ENCODE measurements around the gene NXF3.
A peak's percentile ranks its signal among the peaks of the same experiment; 100 is the strongest.

NXF3 gene

DNA sequence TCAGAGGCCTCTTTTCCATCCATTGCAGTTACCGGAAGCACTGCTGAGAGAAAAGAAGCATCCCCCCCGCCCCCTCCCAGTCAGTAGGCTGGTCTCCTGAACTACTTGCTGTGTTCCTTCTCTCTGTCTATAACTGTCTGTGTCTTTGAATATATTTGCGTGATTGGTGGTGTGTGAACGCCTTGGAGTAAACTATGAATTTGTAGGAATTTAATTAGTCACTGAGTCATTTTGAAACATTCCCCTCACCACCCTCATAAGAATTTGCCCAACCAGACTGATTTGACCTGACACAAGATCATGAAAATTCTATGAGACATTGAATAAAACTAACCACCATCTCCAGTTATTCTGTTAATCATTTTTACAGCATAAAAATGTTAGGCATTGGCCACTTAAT lies 6.7 kb upstream of the NXF3 start:
- Histone ChIP-seq H3K9ac (ENCODE audit: low read depth, low read length, poor library complexity) (no peak overlapping the region), H4K8ac (ENCODE audit: low read depth, low read length) (no peak overlapping the region), H2BK12ac (ENCODE audit: low read length) (no peak overlapping the region), H3K27me3 (ENCODE audit: control insufficient read depth in 3 of 3, insufficient read depth in 3 of 3, low read depth in 1 of 3, low read length in 3 of 3) (no peaks in the 10 kb centered on the region), H3K23ac (ENCODE audit: low read depth, low read length, poor library complexity) (no peak overlapping the region), H2BK15ac (ENCODE audit: low read length) (no peak overlapping the region), H3K14ac (ENCODE audit: low read length) (no peak overlapping the region), H3K4me1 (ENCODE audit: control insufficient read depth in 2 of 2, insufficient read depth in 1 of 2, low read depth in 1 of 2, low read length in 2 of 2) (no peaks in the 10 kb centered on the region), H2AK5ac (ENCODE audit: low read depth, low read length) (no peak overlapping the region), H4K91ac (ENCODE audit: low read depth, low read length, poor library complexity) (no peak overlapping the region), H2BK5ac (ENCODE audit: low read length) (no peak overlapping the region), H3K36me3 (replicated peaks in 1 of 2; ENCODE audit: control insufficient read depth in 2 of 2, insufficient read depth in 2 of 2, low read length in 2 of 2) (no peaks in the 10 kb centered on the region), H3K18ac (ENCODE audit: low read length) (no peak overlapping the region), H2BK120ac (ENCODE audit: low read depth, low read length) (no peak overlapping the region), H3K4ac (ENCODE audit: low read length) (no peak overlapping the region), H3K79me1 (ENCODE audit: low read depth, low read length) (no peaks in the 10 kb centered on the region), H3K4me2 (ENCODE audit: insufficient read depth, low read length, poor library complexity, severe bottlenecking) (no peak overlapping the region), H2AFZ (ENCODE audit: low read length) (no peak overlapping the region), H3K9me3 (replicated peaks in 1 of 2; ENCODE audit: control insufficient read depth in 2 of 2, insufficient read depth in 1 of 2, low read depth in 1 of 2, low read length in 2 of 2) (no peaks in the 10 kb centered on the region), H3K4me3 (ENCODE audit: low read length in 2 of 2) (no peak overlapping the region), H3K27ac (replicated peaks; ENCODE audit: low read length) (no peak overlapping the region)
- DNase-seq (ENCODE audit: low spot score) = no peak
- no CpG with 5 or more reads among the region's 4 CpGs for WGBS, 2 donors (ENCODE audit: extremely low coverage in 2 of 2, insufficient read length in 2 of 2, insufficient replicate concordance in 1 of 2)

DNA sequence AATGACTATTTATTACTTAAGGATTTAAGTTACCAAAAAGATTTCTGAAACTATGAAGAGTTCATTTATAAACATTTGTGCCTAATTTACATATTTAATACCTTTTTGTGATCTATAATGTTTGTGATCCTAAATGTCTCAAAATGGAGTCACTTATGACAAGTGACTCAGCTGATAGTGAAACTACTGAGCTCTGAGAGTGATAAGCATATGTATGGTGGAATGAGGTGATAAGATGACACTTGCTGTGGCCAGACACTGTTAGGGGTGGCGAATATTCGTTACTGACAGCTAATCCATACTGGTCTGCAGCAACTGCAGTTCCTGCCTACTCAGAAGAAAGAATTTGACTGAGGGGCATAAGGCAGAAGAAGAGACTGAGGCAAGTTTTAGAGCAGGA lies 5.5 kb upstream of the NXF3 start:
- Histone ChIP-seq H2AK5ac (ENCODE audit: low read depth, low read length) (no peak overlapping the region), H3K9me3 (replicated peaks in 1 of 2; ENCODE audit: control insufficient read depth in 2 of 2, insufficient read depth in 1 of 2, low read depth in 1 of 2, low read length in 2 of 2) (no peaks in the 10 kb centered on the region), H2BK15ac (ENCODE audit: low read length) (no peak overlapping the region), H2BK12ac (ENCODE audit: low read length) (no peak overlapping the region), H3K4me3 (ENCODE audit: low read length in 2 of 2) (no peak overlapping the region), H4K8ac (ENCODE audit: low read depth, low read length) (no peak overlapping the region), H3K27ac (replicated peaks; ENCODE audit: low read length) (no peak overlapping the region), H3K14ac (ENCODE audit: low read length) (no peak overlapping the region), H3K4me2 (ENCODE audit: insufficient read depth, low read length, poor library complexity, severe bottlenecking) (no peak overlapping the region), H3K27me3 (ENCODE audit: control insufficient read depth in 3 of 3, insufficient read depth in 3 of 3, low read depth in 1 of 3, low read length in 3 of 3) (no peaks in the 10 kb centered on the region), H3K36me3 (replicated peaks in 1 of 2; ENCODE audit: control insufficient read depth in 2 of 2, insufficient read depth in 2 of 2, low read length in 2 of 2) (no peaks in the 10 kb centered on the region), H3K18ac (ENCODE audit: low read length) (no peak overlapping the region), H2BK120ac (ENCODE audit: low read depth, low read length) (no peak overlapping the region), H3K4me1 (ENCODE audit: control insufficient read depth in 2 of 2, insufficient read depth in 1 of 2, low read depth in 1 of 2, low read length in 2 of 2) (no peaks in the 10 kb centered on the region), H4K91ac (ENCODE audit: low read depth, low read length, poor library complexity) (no peak overlapping the region), H3K79me1 (ENCODE audit: low read depth, low read length) (no peaks in the 10 kb centered on the region), H3K9ac (ENCODE audit: low read depth, low read length, poor library complexity) (no peak overlapping the region), H2AFZ (ENCODE audit: low read length) (no peak overlapping the region), H3K4ac (ENCODE audit: low read length) (no peak overlapping the region), H2BK5ac (ENCODE audit: low read length) (no peak overlapping the region), H3K23ac (ENCODE audit: low read depth, low read length, poor library complexity) (no peak overlapping the region)
- no CpG with 5 or more reads among the region's 2 CpGs for WGBS, 2 donors (ENCODE audit: extremely low coverage in 2 of 2, insufficient read length in 2 of 2, insufficient replicate concordance in 1 of 2)
- no peak for DNase-seq (ENCODE audit: low spot score)

DNA sequence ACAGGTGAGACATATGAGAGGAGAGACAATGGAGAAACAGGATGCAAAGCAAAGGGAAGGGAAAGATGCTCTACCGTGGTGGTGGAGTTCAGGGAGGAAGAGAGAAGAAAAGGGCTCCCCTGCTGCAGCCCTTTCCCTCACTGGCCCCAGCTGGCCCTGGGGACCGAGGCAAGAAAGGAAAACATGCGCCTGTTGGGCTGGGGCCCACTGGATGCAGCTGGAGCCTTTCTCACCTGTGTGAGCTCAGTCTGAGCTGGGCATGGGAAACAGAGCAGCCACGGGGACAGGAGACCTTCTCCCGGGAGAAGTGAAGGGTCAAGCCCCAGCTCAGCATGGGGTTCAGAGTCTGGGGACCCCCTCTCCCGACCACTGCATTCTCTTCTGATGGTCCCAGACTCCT lies 11.9 kb downstream of the NXF3 start:
- H2AFZ ChIP-seq (ENCODE audit: low read length) = no peak overlapping the region
- H3K4me1 ChIP-seq (ENCODE audit: control insufficient read depth in 2 of 2, insufficient read depth in 1 of 2, low read depth in 1 of 2, low read length in 2 of 2) = no peaks in the 10 kb centered on the region
- H3K9ac ChIP-seq (ENCODE audit: low read depth, low read length, poor library complexity) = no peak overlapping the region
- no peak for DNase-seq (ENCODE audit: low spot score)
- no peak overlapping the region for H4K91ac ChIP-seq (ENCODE audit: low read depth, low read length, poor library complexity)
- no peak overlapping the region for H3K4me2 ChIP-seq (ENCODE audit: insufficient read depth, low read length, poor library complexity, severe bottlenecking)
- no peak overlapping the region for H4K8ac ChIP-seq (ENCODE audit: low read depth, low read length)
- no peak overlapping the region for H3K14ac ChIP-seq (ENCODE audit: low read length)
- no peak overlapping the region for H2BK15ac ChIP-seq (ENCODE audit: low read length)
- H2BK12ac ChIP-seq (ENCODE audit: low read length) = no peak overlapping the region
- H3K27me3 ChIP-seq (ENCODE audit: control insufficient read depth in 3 of 3, insufficient read depth in 3 of 3, low read depth in 1 of 3, low read length in 3 of 3) = peaks cover 0 to 21% (median 0%) of the 10 kb centered on the region in 3 experiments
- H3K36me3 ChIP-seq (replicated peaks in 1 of 2; ENCODE audit: control insufficient read depth in 2 of 2, insufficient read depth in 2 of 2, low read length in 2 of 2) = no peaks in the 10 kb centered on the region
- no peak overlapping the region for H3K4me3 ChIP-seq (ENCODE audit: low read length in 2 of 2)
- H3K79me1 ChIP-seq (ENCODE audit: low read depth, low read length) = no peaks in the 10 kb centered on the region
- no peak overlapping the region for H2AK5ac ChIP-seq (ENCODE audit: low read depth, low read length)
- H3K27ac ChIP-seq (replicated peaks; ENCODE audit: low read length) = no peak overlapping the region
- no peaks in the 10 kb centered on the region for H3K9me3 ChIP-seq (replicated peaks in 1 of 2; ENCODE audit: control insufficient read depth in 2 of 2, insufficient read depth in 1 of 2, low read depth in 1 of 2, low read length in 2 of 2)
- H2BK5ac ChIP-seq (ENCODE audit: low read length) = no peak overlapping the region
- no peak overlapping the region for H2BK120ac ChIP-seq (ENCODE audit: low read depth, low read length)
- WGBS, 2 donors (ENCODE audit: extremely low coverage in 2 of 2, insufficient read length in 2 of 2, insufficient replicate concordance in 1 of 2) = no CpG with 5 or more reads among the region's 6 CpGs
- H3K23ac ChIP-seq (ENCODE audit: low read depth, low read length, poor library complexity) = no peak overlapping the region
- no peak overlapping the region for H3K18ac ChIP-seq (ENCODE audit: low read length)
- H3K4ac ChIP-seq (ENCODE audit: low read length) = no peak overlapping the region

DNA sequence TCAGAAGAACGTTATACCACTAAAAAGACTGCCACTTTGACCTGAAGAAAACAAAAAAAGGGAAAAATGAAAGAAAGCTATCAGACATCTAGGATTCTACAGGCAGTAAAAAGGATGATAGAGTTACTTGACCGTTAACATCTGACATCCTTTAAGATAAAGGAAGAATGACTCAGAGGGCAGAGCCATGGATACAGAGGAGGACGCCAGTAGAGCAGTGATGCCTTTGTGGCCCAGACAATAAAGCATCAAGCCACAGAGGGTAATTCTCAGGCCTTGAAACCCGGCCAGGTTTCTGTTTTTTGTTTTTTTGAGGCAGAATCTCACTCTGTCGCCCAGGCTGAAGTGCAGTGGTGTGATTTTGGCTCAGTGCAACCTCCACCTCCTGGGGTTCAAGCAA lies 19.5 kb downstream of the NXF3 start:
- Histone ChIP-seq H3K23ac (ENCODE audit: low read depth, low read length, poor library complexity) (no peak overlapping the region), H3K4me2 (ENCODE audit: insufficient read depth, low read length, poor library complexity, severe bottlenecking) (no peak overlapping the region), H3K27ac (replicated peaks; ENCODE audit: low read length) (no peak overlapping the region), H3K18ac (ENCODE audit: low read length) (no peak overlapping the region), H2AFZ (ENCODE audit: low read length) (no peak overlapping the region), H3K14ac (ENCODE audit: low read length) (no peak overlapping the region), H2BK12ac (ENCODE audit: low read length) (no peak overlapping the region), H2BK5ac (ENCODE audit: low read length) (no peak overlapping the region), H4K91ac (ENCODE audit: low read depth, low read length, poor library complexity) (no peak overlapping the region), H3K9ac (ENCODE audit: low read depth, low read length, poor library complexity) (no peak overlapping the region), H3K4me3 (ENCODE audit: low read length in 2 of 2) (no peak overlapping the region), H3K36me3 (replicated peaks in 1 of 2; ENCODE audit: control insufficient read depth in 2 of 2, insufficient read depth in 2 of 2, low read length in 2 of 2) (no peaks in the 10 kb centered on the region), H2AK5ac (ENCODE audit: low read depth, low read length) (no peak overlapping the region), H3K9me3 (replicated peaks in 1 of 2; ENCODE audit: control insufficient read depth in 2 of 2, insufficient read depth in 1 of 2, low read depth in 1 of 2, low read length in 2 of 2) (no peaks in the 10 kb centered on the region), H3K4me1 (ENCODE audit: control insufficient read depth in 2 of 2, insufficient read depth in 1 of 2, low read depth in 1 of 2, low read length in 2 of 2) (no peaks in the 10 kb centered on the region), H2BK15ac (ENCODE audit: low read length) (no peak overlapping the region), H3K79me1 (ENCODE audit: low read depth, low read length) (no peaks in the 10 kb centered on the region), H2BK120ac (ENCODE audit: low read depth, low read length) (no peak overlapping the region), H4K8ac (ENCODE audit: low read depth, low read length) (no peak overlapping the region), H3K27me3 (ENCODE audit: control insufficient read depth in 3 of 3, insufficient read depth in 3 of 3, low read depth in 1 of 3, low read length in 3 of 3) (no peaks in the 10 kb centered on the region), H3K4ac (ENCODE audit: low read length) (no peak overlapping the region)
- WGBS, 2 donors (ENCODE audit: extremely low coverage in 2 of 2, insufficient read length in 2 of 2, insufficient replicate concordance in 1 of 2) = no CpG with 5 or more reads among the region's 5 CpGs
- peak; percentile 1 for DNase-seq (ENCODE audit: low spot score)
